ENCODE results near the gene PRF1. TPM values are rescaled to one million over a fixed set of nuclear protein-coding genes. Genes with fewer than 3 reads are reported as not detected.
A peak's percentile ranks its signal among the peaks of the same experiment; 100 is the strongest.

The PRF1 gene
- polyA plus RNA-seq, 1 experiment = not detected

DNA sequence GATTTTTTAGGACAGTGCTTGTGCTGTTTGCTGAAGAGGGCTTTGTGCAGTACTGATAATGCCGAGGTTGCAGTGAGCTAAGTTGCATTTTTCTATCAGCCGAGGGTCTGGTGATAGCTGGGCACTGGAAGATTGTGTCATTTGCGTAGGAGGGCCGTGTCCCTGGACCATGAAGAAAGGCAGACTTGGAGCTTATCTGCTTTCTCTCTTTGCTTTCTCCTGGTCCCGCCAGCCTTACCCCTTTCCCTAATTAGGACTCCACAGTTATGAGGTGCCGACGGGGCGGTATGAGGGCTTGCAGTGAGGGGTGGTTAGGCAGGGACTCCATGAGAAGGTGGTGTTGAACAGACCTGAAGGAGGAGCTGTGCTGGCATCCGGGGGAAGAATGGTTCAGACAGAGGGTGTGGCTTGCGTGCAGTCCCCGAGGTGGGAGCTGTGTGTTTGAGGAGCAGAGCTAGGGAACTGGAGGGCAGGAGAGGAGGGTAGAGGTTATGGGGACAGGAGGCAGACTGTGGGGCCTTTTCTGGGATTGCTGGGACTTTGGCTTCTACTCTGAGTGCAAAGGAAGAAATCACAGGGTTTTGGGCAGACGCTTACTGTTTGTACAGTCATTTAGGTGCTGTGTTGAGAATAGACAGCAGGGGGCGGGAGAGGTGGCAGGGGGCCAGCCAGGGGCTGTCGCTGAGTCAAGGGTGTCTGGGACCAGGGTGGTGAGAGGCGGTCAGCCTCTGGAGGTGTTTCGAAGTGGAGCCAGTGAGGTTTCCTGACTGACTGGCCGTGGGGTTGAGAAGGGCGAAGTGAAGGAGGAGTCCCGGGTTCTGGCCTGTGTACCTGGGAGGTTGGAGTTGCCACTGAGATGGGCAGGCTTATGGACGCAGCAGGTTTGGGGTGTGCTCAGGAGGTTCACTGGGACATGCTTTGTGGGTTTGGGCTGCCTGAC lies 43.4 kb downstream of the PRF1 start:
- Histone ChIP-seq H3K27me3 (ENCODE audit: control insufficient read depth, insufficient read depth, low read length) (peaks cover 2% of the 10 kb centered on the region), H3K4me3 (ENCODE audit: low read depth, low read length) (0 out of 2 replicates have a peak overlapping the region, but pooled peaks have one; percentile 17), H3K27ac (ENCODE audit: low read depth, low read length) (peak overlapping the region; percentile 21), H3K9me3 (ENCODE audit: control insufficient read depth, insufficient read depth, low read length) (no peaks in the 10 kb centered on the region)
- DNase-seq (ENCODE audit: low read depth, low spot score) = peak; percentile 18
- POLR2A ChIA-PET = interaction anchor here (0.6 kb wide), 1 partner anchor 114 kb away, joined by 4 read pairs; no protein-coding TSS in a partner anchor
- TF ChIP-seq, protein P1, sequence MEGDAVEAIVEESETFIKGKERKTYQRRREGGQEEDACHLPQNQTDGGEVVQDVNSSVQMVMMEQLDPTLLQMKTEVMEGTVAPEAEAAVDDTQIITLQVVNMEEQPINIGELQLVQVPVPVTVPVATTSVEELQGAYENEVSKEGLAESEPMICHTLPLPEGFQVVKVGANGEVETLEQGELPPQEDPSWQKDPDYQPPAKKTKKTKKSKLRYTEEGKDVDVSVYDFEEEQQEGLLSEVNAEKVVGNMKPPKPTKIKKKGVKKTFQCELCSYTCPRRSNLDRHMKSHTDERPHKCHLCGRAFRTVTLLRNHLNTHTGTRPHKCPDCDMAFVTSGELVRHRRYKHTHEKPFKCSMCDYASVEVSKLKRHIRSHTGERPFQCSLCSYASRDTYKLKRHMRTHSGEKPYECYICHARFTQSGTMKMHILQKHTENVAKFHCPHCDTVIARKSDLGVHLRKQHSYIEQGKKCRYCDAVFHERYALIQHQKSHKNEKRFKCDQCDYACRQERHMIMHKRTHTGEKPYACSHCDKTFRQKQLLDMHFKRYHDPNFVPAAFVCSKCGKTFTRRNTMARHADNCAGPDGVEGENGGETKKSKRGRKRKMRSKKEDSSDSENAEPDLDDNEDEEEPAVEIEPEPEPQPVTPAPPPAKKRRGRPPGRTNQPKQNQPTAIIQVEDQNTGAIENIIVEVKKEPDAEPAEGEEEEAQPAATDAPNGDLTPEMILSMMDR (IDR thresholded peaks at IDR 0.05; ENCODE audit: low read depth, low read length) = peak; percentile 61
- CTCF ChIA-PET = interaction anchor here (0.6 to 5.3 kb wide), 22 partner anchors 9 to 325 kb away, joined by 3 to 59 read pairs (median 4); no protein-coding TSS in a partner anchor

DNA sequence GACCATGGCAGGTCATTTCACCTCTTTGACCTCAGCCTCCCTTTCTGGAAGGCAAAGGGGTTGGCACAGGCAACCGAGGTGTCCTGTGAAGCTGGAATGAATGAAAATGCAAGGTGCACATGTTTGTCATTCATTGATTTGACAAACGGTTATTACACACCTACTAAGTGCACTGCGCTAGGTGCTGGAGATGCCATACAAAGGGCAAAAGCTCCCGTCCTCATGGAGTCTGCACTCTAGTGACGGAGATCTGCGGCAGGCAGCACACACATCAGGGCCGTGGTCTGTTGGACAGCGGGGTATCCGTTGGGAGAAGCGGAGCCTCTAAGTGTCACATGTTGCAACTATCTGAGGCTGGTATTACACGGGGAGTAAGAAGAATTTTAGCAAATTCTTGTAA lies 44.2 kb downstream of the PRF1 start:
- H3K27me3 ChIP-seq (ENCODE audit: control insufficient read depth, insufficient read depth, low read length) = peaks cover 2% of the 10 kb centered on the region
- ChIA-PET POLR2A (no interaction called here), CTCF (interaction anchor here (0.6 to 5.3 kb wide), 11 partner anchors 9 to 326 kb away, joined by 3 to 59 read pairs (median 5); no protein-coding TSS in a partner anchor)
- no peak overlapping the region for H3K4me3 ChIP-seq (ENCODE audit: low read depth, low read length)
- DNase-seq (ENCODE audit: low read depth, low spot score) = no peak
- no peaks in the 10 kb centered on the region for H3K9me3 ChIP-seq (ENCODE audit: control insufficient read depth, insufficient read depth, low read length)
- H3K27ac ChIP-seq (ENCODE audit: low read depth, low read length) = no peak overlapping the region
- TF ChIP-seq, protein P1 (IDR thresholded peaks at IDR 0.05; ENCODE audit: low read depth, low read length) = no peak

DNA sequence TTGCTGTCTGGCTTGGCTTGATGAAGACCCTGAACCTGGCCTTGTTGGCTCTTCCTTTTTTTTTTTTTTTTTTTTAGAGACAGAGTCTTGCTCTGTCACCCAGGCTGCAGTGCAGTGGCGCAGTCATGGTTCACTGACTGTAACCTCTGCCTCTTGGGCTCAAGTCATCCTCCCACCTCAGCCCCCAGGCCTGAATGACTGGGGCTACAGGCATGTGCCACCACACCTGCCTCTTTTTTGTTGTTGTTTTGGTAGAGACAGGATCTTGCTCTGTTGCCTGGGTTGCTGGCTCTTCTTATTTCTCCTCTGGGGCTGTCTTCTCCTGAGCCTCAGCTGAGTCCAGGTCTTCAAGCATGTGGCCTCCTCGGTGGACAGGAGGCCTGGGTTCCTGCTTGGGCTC lies 44.7 kb downstream of the PRF1 start:
- ChIA-PET POLR2A (no interaction called here), CTCF (interaction anchor here (1.7 to 5.3 kb wide), 3 partner anchors 8 to 202 kb away, joined by 8 to 59 read pairs (median 9); no protein-coding TSS in a partner anchor)
- TF ChIP-seq, protein P1 (IDR thresholded peaks at IDR 0.05; ENCODE audit: low read depth, low read length) = no peak
- Histone ChIP-seq H3K27me3 (ENCODE audit: control insufficient read depth, insufficient read depth, low read length) (peaks cover 2% of the 10 kb centered on the region), H3K27ac (ENCODE audit: low read depth, low read length) (no peak overlapping the region), H3K4me3 (ENCODE audit: low read depth, low read length) (no peak overlapping the region), H3K9me3 (ENCODE audit: control insufficient read depth, insufficient read depth, low read length) (no peaks in the 10 kb centered on the region)
- no peak for DNase-seq (ENCODE audit: low read depth, low spot score)

- Histone ChIP-seq H3K9me3 (ENCODE audit: control insufficient read depth, insufficient read depth, low read length) (no peaks in the 10 kb centered on the region), H3K27me3 (ENCODE audit: control insufficient read depth, insufficient read depth, low read length) (peaks cover 2% of the 10 kb centered on the region), H3K4me3 (ENCODE audit: low read depth, low read length) (no peak overlapping the region), H3K27ac (ENCODE audit: low read depth, low read length) (no peak overlapping the region)
- CTCF ChIA-PET = no interaction called here
- POLR2A ChIA-PET = no interaction called here
- no peak for DNase-seq (ENCODE audit: low read depth, low spot score)
- TF ChIP-seq, protein P1 (IDR thresholded peaks at IDR 0.05; ENCODE audit: low read depth, low read length) = no peak
These were observed 45.3 kb downstream of the PRF1 start for GRCh38 chr10:70557086-70557845.

Measured in AG04450 (cell line).